ENCODE data around the gene IKZF4. TPM values are rescaled to one million over a fixed set of nuclear protein-coding genes. Genes with fewer than 3 reads are reported as not detected.

IKZF4 gene
- polyA plus RNA-seq, 1 donor (not counting 4 experiments of a cell fraction or from before 2014, with no cell fraction given): 1.1 TPM

DNA sequence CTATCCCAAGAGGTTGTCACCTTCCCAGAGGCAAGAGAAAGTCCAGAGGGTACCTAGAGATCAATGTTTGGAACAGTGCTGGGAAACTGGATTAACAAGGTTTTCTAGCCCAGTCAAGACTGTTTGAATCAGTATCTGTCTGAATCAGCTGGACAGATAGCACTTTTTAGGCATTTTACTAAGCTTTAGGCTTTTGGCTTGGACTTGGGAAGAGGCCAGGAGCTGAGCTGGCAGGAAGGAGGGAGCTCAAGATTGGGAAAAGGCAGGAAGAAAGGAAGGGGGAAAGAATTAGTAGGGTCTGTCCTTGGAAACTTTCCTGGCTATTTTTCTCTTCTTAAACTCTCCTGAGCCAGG is 8.3 kb downstream of the IKZF4 start:
- no peak overlapping the region for H3K4me3 ChIP-seq (ENCODE audit: control insufficient read depth in 2 of 3, extremely low read depth in 1 of 3, insufficient read depth in 2 of 3, low read depth in 1 of 3, low read length in 3 of 3)
- dilution Hi-C loops (cut with MboI; ENCODE audit: extremely low pct_ligation_motif_present, low sequenced_read_pairs): no loop called here
- DNase-seq (ENCODE audit: low read depth, low spot score) (no peak), FAIRE-seq (peak; percentile 76)
- no peaks in the 10 kb centered on the region for H4K20me1 ChIP-seq (ENCODE audit: control insufficient read depth, extremely low read depth, insufficient read depth, low read length)
- no peaks in the 10 kb centered on the region for H3K27me3 ChIP-seq (ENCODE audit: control insufficient read depth, extremely low read depth, insufficient read depth, low read length)
- no peak overlapping the region for H2AFZ ChIP-seq (ENCODE audit: control insufficient read depth, low read length)
- peaks cover 14% of the 10 kb centered on the region for H3K4me1 ChIP-seq (ENCODE audit: control insufficient read depth, extremely low read depth, insufficient read depth, low read length)
- H3K79me2 ChIP-seq (ENCODE audit: control insufficient read depth, insufficient read depth, low read length): no peaks in the 10 kb centered on the region
- H3K36me3 ChIP-seq (ENCODE audit: control insufficient read depth in 2 of 2, extremely low read depth in 1 of 2, insufficient read depth in 2 of 2, low read length in 2 of 2): no peaks in the 10 kb centered on the region
- H3K4me2 ChIP-seq (ENCODE audit: control insufficient read depth, extremely low read depth, insufficient read depth, low read depth, low read length): peak overlapping the region; percentile 51
- no peak overlapping the region for H3K9ac ChIP-seq (ENCODE audit: control insufficient read depth, extremely low read depth, insufficient read depth, low read length)
- H3K27ac ChIP-seq (ENCODE audit: control insufficient read depth, insufficient read depth, low read length): peak overlapping the region; percentile 10
- TF ChIP-seq EZH2 (IDR thresholded peaks at IDR 0.05; ENCODE audit: low read length): no peak
- H3K9me3 ChIP-seq (ENCODE audit: control insufficient read depth, low read depth, low read length): no peaks in the 10 kb centered on the region
- H3K9me1 ChIP-seq (ENCODE audit: control insufficient read depth, extremely low read depth, insufficient read depth, low read length): no peaks in the 10 kb centered on the region

GRCh38 chr12:56029666-56030293 is 8.9 kb downstream of the IKZF4 start:
- Histone ChIP-seq H2AFZ (ENCODE audit: control insufficient read depth, low read length) (no peak overlapping the region), H4K20me1 (ENCODE audit: control insufficient read depth, extremely low read depth, insufficient read depth, low read length) (no peaks in the 10 kb centered on the region), H3K4me1 (ENCODE audit: control insufficient read depth, extremely low read depth, insufficient read depth, low read length) (peaks cover 14% of the 10 kb centered on the region), H3K27ac (ENCODE audit: control insufficient read depth, insufficient read depth, low read length) (no peak overlapping the region), H3K9me1 (ENCODE audit: control insufficient read depth, extremely low read depth, insufficient read depth, low read length) (no peaks in the 10 kb centered on the region), H3K27me3 (ENCODE audit: control insufficient read depth, extremely low read depth, insufficient read depth, low read length) (no peaks in the 10 kb centered on the region), H3K36me3 (ENCODE audit: control insufficient read depth in 2 of 2, extremely low read depth in 1 of 2, insufficient read depth in 2 of 2, low read length in 2 of 2) (peaks cover 0 to 3% of the 10 kb centered on the region in 2 experiments), H3K9ac (ENCODE audit: control insufficient read depth, extremely low read depth, insufficient read depth, low read length) (no peak overlapping the region), H3K79me2 (ENCODE audit: control insufficient read depth, insufficient read depth, low read length) (no peaks in the 10 kb centered on the region), H3K9me3 (ENCODE audit: control insufficient read depth, low read depth, low read length) (no peaks in the 10 kb centered on the region), H3K4me3 (ENCODE audit: control insufficient read depth in 2 of 3, extremely low read depth in 1 of 3, insufficient read depth in 2 of 3, low read depth in 1 of 3, low read length in 3 of 3) (no peak overlapping the region), H3K4me2 (ENCODE audit: control insufficient read depth, extremely low read depth, insufficient read depth, low read depth, low read length) (peak overlapping the region; percentile 51)
- DNase-seq (ENCODE audit: low read depth, low spot score) (no peak), FAIRE-seq (peak; percentile 41)
- TF ChIP-seq EZH2 (IDR thresholded peaks at IDR 0.05; ENCODE audit: low read length): no peak
- TF ChIP-seq, protein P1, sequence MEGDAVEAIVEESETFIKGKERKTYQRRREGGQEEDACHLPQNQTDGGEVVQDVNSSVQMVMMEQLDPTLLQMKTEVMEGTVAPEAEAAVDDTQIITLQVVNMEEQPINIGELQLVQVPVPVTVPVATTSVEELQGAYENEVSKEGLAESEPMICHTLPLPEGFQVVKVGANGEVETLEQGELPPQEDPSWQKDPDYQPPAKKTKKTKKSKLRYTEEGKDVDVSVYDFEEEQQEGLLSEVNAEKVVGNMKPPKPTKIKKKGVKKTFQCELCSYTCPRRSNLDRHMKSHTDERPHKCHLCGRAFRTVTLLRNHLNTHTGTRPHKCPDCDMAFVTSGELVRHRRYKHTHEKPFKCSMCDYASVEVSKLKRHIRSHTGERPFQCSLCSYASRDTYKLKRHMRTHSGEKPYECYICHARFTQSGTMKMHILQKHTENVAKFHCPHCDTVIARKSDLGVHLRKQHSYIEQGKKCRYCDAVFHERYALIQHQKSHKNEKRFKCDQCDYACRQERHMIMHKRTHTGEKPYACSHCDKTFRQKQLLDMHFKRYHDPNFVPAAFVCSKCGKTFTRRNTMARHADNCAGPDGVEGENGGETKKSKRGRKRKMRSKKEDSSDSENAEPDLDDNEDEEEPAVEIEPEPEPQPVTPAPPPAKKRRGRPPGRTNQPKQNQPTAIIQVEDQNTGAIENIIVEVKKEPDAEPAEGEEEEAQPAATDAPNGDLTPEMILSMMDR (optimal IDR thresholded peaks at IDR 0.05 in 1 of 3, IDR thresholded peaks at IDR 0.05 in 1 of 3, conservative IDR thresholded peaks at IDR 0.05 in 1 of 3; ENCODE audit: extremely low read depth in 1 of 3, insufficient read depth in 2 of 3, low read length in 3 of 3): peak; percentile 64 to 83 (median 74)
- dilution Hi-C loops (cut with MboI; ENCODE audit: extremely low pct_ligation_motif_present, low sequenced_read_pairs): no loop called here

GRCh38 chr12:56031987-56032386 is 11.1 kb downstream of the IKZF4 start:
- Histone ChIP-seq H3K9ac (ENCODE audit: control insufficient read depth, extremely low read depth, insufficient read depth, low read length) (no peak overlapping the region), H3K4me2 (ENCODE audit: control insufficient read depth, extremely low read depth, insufficient read depth, low read depth, low read length) (no peak overlapping the region), H3K36me3 (ENCODE audit: control insufficient read depth in 2 of 2, extremely low read depth in 1 of 2, insufficient read depth in 2 of 2, low read length in 2 of 2) (peaks cover 0 to 3% of the 10 kb centered on the region in 2 experiments), H3K79me2 (ENCODE audit: control insufficient read depth, insufficient read depth, low read length) (no peaks in the 10 kb centered on the region), H4K20me1 (ENCODE audit: control insufficient read depth, extremely low read depth, insufficient read depth, low read length) (no peaks in the 10 kb centered on the region), H2AFZ (ENCODE audit: control insufficient read depth, low read length) (no peak overlapping the region), H3K9me3 (ENCODE audit: control insufficient read depth, low read depth, low read length) (no peaks in the 10 kb centered on the region), H3K27ac (ENCODE audit: control insufficient read depth, insufficient read depth, low read length) (no peak overlapping the region), H3K4me1 (ENCODE audit: control insufficient read depth, extremely low read depth, insufficient read depth, low read length) (peaks cover 14% of the 10 kb centered on the region), H3K9me1 (ENCODE audit: control insufficient read depth, extremely low read depth, insufficient read depth, low read length) (no peaks in the 10 kb centered on the region), H3K4me3 (ENCODE audit: control insufficient read depth in 2 of 3, extremely low read depth in 1 of 3, insufficient read depth in 2 of 3, low read depth in 1 of 3, low read length in 3 of 3) (no peak overlapping the region), H3K27me3 (ENCODE audit: control insufficient read depth, extremely low read depth, insufficient read depth, low read length) (no peaks in the 10 kb centered on the region)
- no peak for DNase-seq (ENCODE audit: low read depth, low spot score)
- dilution Hi-C loops (cut with MboI; ENCODE audit: extremely low pct_ligation_motif_present, low sequenced_read_pairs): no loop called here
- FAIRE-seq: no peak
- TF ChIP-seq, protein P1 (optimal IDR thresholded peaks at IDR 0.05 in 1 of 3, IDR thresholded peaks at IDR 0.05 in 1 of 3, conservative IDR thresholded peaks at IDR 0.05 in 1 of 3; ENCODE audit: extremely low read depth in 1 of 3, insufficient read depth in 2 of 3, low read length in 3 of 3): no peak
- no peak for TF ChIP-seq EZH2 (IDR thresholded peaks at IDR 0.05; ENCODE audit: low read length)
